DMS 273 treated with DMSO at 0.1 percent for 48 hours (cell line): Measurements from ENCODE around the gene HOXB6.

ENCODE experiments used
- DNase-seq: peaks from one replicate; lab custom pipeline; 2025; lab: John Stamatoyannopoulos, UW

The HOXB6 gene

GRCh38 chr17:48565925-48566710, 38.7 kb downstream of the HOXB6 start:
- DNase-seq = no peak

GRCh38 chr17:48565022-48565554, 39.7 kb downstream of the HOXB6 start:
- DNase-seq = no peak

GRCh38 chr17:48564188-48565021, 40.4 kb downstream of the HOXB6 start:
- no peak for DNase-seq

GRCh38 chr17:48563867-48564187, 41.0 kb downstream of the HOXB6 start:
- no peak for DNase-seq

GRCh38 chr17:48563385-48563838, 41.4 kb downstream of the HOXB6 start:
- DNase-seq = no peak

- DNase-seq = no peak
Observed at GRCh38 chr17:48562934-48563333, 41.9 kb downstream of the HOXB6 start.

GRCh38 chr17:48561884-48562810, 42.6 kb downstream of the HOXB6 start:
- DNase-seq = no peak

- no peak for DNase-seq
Observed at GRCh38 chr17:48559840-48560817, 44.7 kb downstream of the HOXB6 start.

- no peak for DNase-seq
Observed at GRCh38 chr17:48559122-48559839, 45.5 kb downstream of the HOXB6 start.

- no peak for DNase-seq
Observed at GRCh38 chr17:48558831-48559121, 46.0 kb downstream of the HOXB6 start.

- no peak for DNase-seq
Observed at GRCh38 chr17:48558057-48558830, 46.5 kb downstream of the HOXB6 start.

GRCh38 chr17:48556576-48557401, 48.0 kb downstream of the HOXB6 start:
- no peak for DNase-seq

- no peak for DNase-seq
Observed at GRCh38 chr17:48556229-48556575, 48.6 kb downstream of the HOXB6 start.

- no peak for DNase-seq
Observed at GRCh38 chr17:48555258-48556228, 49.2 kb downstream of the HOXB6 start.

GRCh38 chr17:48554412-48555257, 50.2 kb downstream of the HOXB6 start:
- DNase-seq = no peak

- no peak for DNase-seq
Observed at GRCh38 chr17:48553826-48554225, 51.0 kb downstream of the HOXB6 start.

GRCh38 chr17:48553190-48553547, 51.6 kb downstream of the HOXB6 start:
- no peak for DNase-seq
